OCI-LY1 (cell line): ENCODE data around the gene PRUNE1.

Experiments used
- CTCF ChIP-seq: fragments of 200-600 bp; sonication (generic), shearing (Covaris generic); IDR thresholded peaks from 2 replicates; pipeline ENCODE4 v1.5.1; 2017; ENCODE audit warnings: mild to moderate bottlenecking, antibody characterized with exemption, low read length, moderate library complexity, mixed read lengths
- EZH2 ChIP-seq: fragments of 200-600 bp; sonication (generic), shearing (Covaris generic); IDR thresholded peaks from 2 replicates; pipeline ENCODE4 v1.8.0; 2017; ENCODE audit warnings: borderline replicate concordance, mixed run types, mild to moderate bottlenecking, antibody characterized with exemption, low read length, moderate library complexity, mixed read lengths

GRCh38 chr1:151051356-151052009 is 43.2 kb downstream of the PRUNE1 start:
- no peak for TF ChIP-seq CTCF
- no peak for TF ChIP-seq EZH2
